ENCODE data around the gene MAP1LC3A.

MAP1LC3A gene

GRCh38 chr20:34569598-34569997, 11.1 kb downstream of the MAP1LC3A start:
- no peak for DNase-seq (ENCODE audit: low read depth)
- TF ChIP-seq CTCF (conservative IDR thresholded peaks at IDR 0.05; ENCODE audit: low read length), result no peak
- no peak overlapping the region for H3K4me3 ChIP-seq (ENCODE audit: low read length)

GRCh38 chr20:34570859-34571306, 12.4 kb downstream of the MAP1LC3A start:
- peak; percentile 71 for DNase-seq (ENCODE audit: low read depth)
- 0 out of 2 replicates have a peak, but pooled peaks have one; percentile 0 for TF ChIP-seq CTCF (conservative IDR thresholded peaks at IDR 0.05; ENCODE audit: low read length)
- H3K4me3 ChIP-seq (ENCODE audit: low read length), result no peak overlapping the region

- H3K4me3 ChIP-seq (ENCODE audit: low read length), result no peak overlapping the region
- DNase-seq (ENCODE audit: low read depth), result no peak
- no peak for TF ChIP-seq CTCF (conservative IDR thresholded peaks at IDR 0.05; ENCODE audit: low read length)
Observed at GRCh38 chr20:34571753-34572152, 13.2 kb downstream of the MAP1LC3A start.

GRCh38 chr20:34573541-34574300, 15.2 kb downstream of the MAP1LC3A start:
- no peak overlapping the region for H3K4me3 ChIP-seq (ENCODE audit: low read length)
- no peak for TF ChIP-seq CTCF (conservative IDR thresholded peaks at IDR 0.05; ENCODE audit: low read length)
- no peak for DNase-seq (ENCODE audit: low read depth)

GRCh38 chr20:34574426-34574825, 15.9 kb downstream of the MAP1LC3A start:
- no peak for TF ChIP-seq CTCF (conservative IDR thresholded peaks at IDR 0.05; ENCODE audit: low read length)
- no peak overlapping the region for H3K4me3 ChIP-seq (ENCODE audit: low read length)
- DNase-seq (ENCODE audit: low read depth), result no peak

- H3K4me3 ChIP-seq (ENCODE audit: low read length), result no peak overlapping the region
- no peak for TF ChIP-seq CTCF (conservative IDR thresholded peaks at IDR 0.05; ENCODE audit: low read length)
- DNase-seq (ENCODE audit: low read depth), result no peak
Observed at GRCh38 chr20:34574861-34575260, 16.3 kb downstream of the MAP1LC3A start.

GRCh38 chr20:34575271-34575670, 16.8 kb downstream of the MAP1LC3A start:
- no peak for TF ChIP-seq CTCF (conservative IDR thresholded peaks at IDR 0.05; ENCODE audit: low read length)
- no peak for DNase-seq (ENCODE audit: low read depth)
- H3K4me3 ChIP-seq (ENCODE audit: low read length), result no peak overlapping the region
